Measurements from ENCODE around the gene GLS.

GRCh38 chr2:190993292-190993643 lies 112.6 kb downstream of the GLS start:
- no peak for TF ChIP-seq CTCF (IDR thresholded peaks at IDR 0.05)
- no peak for TF ChIP-seq POLR2A (IDR thresholded peaks at IDR 0.05)
- no peak for TF ChIP-seq EP300 (IDR thresholded peaks at IDR 0.05)
